MG63 (cell line): Measurements from ENCODE around the gene IBTK. TPM values are rescaled to one million over a fixed set of nuclear protein-coding genes. Genes with fewer than 3 reads are reported as not detected.
A peak's percentile ranks its signal among the peaks of the same experiment; 100 is the strongest.
"Not testable (repeated sequence)": the region's sequence is repeated elsewhere in the genome, so short reads cannot be mapped to it uniquely, and the experiment has no call there.

ENCODE experiments used
- DNase-seq: peaks from one replicate; pipeline ENCODE4 v3.0.0-alpha.2; 2020
- H3K27me3 ChIP-seq: fragments of 250-450 bp; sonication (Bioruptor Pico); 2 replicates; pipeline ENCODE4 v1.5.1; 2020; ENCODE audit warnings: mild to moderate bottlenecking, moderate library complexity
- H3K36me3 ChIP-seq: fragments of 250-450 bp; sonication (Bioruptor Pico); 2 replicates; pipeline ENCODE4 v1.5.1; 2020; ENCODE audit warnings: mild to moderate bottlenecking, moderate library complexity
- H3K4me3 ChIP-seq: fragments of 250-450 bp; sonication (Bioruptor Pico); 2 replicates; pipeline ENCODE4 v1.5.1; 2020; ENCODE audit warnings: mild to moderate bottlenecking, moderate library complexity
- H3K9me3 ChIP-seq: fragments of 250-450 bp; sonication (Bioruptor Pico); 2 replicates; pipeline ENCODE4 v1.5.1; 2020; ENCODE audit warnings: mild to moderate bottlenecking, moderate library complexity
- total RNA-seq: library from RNA; depleted of rRNA; stranded (reverse); fragments of >200 nt; shearing (Covaris generic); gene quantifications from 2 replicates; pipeline ENCODE4 v1.2.3, GENCODE V29; 2014; ENCODE audit warnings: low replicate concordance; rRNA removed

Gene IBTK, protein sequence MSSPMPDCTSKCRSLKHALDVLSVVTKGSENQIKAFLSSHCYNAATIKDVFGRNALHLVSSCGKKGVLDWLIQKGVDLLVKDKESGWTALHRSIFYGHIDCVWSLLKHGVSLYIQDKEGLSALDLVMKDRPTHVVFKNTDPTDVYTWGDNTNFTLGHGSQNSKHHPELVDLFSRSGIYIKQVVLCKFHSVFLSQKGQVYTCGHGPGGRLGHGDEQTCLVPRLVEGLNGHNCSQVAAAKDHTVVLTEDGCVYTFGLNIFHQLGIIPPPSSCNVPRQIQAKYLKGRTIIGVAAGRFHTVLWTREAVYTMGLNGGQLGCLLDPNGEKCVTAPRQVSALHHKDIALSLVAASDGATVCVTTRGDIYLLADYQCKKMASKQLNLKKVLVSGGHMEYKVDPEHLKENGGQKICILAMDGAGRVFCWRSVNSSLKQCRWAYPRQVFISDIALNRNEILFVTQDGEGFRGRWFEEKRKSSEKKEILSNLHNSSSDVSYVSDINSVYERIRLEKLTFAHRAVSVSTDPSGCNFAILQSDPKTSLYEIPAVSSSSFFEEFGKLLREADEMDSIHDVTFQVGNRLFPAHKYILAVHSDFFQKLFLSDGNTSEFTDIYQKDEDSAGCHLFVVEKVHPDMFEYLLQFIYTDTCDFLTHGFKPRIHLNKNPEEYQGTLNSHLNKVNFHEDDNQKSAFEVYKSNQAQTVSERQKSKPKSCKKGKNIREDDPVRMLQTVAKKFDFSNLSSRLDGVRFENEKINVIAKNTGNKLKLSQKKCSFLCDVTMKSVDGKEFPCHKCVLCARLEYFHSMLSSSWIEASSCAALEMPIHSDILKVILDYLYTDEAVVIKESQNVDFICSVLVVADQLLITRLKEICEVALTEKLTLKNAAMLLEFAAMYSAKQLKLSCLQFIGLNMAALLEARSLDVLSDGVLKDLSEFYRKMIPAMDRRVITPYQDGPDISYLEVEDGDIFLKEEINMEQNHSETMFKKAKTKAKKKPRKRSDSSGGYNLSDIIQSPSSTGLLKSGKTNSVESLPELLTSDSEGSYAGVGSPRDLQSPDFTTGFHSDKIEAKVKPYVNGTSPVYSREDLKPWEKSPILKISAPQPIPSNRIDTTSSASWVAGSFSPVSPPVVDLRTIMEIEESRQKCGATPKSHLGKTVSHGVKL (N-terminal part only)
- total RNA-seq = 28.8 and 44.3 TPM in 2 replicates

DNA sequence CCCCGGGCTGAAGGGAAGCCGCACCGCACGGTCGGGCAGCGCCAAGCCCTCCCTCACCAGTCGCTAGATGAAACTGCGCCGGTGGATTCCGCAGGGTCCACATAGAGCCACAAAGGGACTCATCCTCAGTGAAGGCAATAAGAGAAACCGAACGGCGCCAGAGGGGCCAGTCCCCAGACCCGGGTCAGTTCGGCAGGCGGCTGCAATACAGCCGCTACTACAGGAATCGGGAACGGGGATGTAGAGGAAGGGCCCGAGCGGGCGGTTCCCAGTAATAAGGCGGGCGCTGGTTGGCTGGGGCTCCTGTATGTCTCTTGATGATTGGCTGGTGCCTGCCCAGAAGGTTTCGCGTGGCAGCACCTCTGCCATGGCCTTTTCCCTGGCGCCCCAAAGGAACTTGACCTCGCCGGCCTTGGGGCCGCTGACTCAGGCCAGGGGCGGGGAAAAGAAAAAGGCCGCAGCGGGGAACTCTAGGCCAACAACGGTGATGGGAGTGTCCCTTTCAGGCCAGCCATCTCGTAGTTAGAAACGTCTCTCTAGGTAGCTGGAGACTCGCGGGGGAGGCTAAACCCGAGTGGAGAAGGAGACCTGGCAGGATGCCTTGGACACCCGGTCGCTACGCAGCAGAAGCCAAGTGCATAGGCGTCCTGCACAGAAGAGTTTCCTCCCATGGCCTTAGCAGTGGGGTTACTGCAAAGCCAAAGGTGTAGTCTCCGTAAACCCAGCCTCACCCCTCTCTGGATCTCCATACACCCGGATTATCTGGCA, at the start of gene IBTK:
IBTK (minus strand) TSS at position 240 of the 768 bp plus-strand sequence. CDS start 7,258 bp downstream, outside the sequence.
- Histone ChIP-seq H3K27me3 (no peaks in the 10 kb centered on the region), H3K4me3 (peak within 1 kb of the TSS; percentile 75), H3K36me3 (peaks cover 24% of the 10 kb centered on the region), H3K9me3 (no peaks in the 10 kb centered on the region)
- peak; percentile 97 for DNase-seq

DNA sequence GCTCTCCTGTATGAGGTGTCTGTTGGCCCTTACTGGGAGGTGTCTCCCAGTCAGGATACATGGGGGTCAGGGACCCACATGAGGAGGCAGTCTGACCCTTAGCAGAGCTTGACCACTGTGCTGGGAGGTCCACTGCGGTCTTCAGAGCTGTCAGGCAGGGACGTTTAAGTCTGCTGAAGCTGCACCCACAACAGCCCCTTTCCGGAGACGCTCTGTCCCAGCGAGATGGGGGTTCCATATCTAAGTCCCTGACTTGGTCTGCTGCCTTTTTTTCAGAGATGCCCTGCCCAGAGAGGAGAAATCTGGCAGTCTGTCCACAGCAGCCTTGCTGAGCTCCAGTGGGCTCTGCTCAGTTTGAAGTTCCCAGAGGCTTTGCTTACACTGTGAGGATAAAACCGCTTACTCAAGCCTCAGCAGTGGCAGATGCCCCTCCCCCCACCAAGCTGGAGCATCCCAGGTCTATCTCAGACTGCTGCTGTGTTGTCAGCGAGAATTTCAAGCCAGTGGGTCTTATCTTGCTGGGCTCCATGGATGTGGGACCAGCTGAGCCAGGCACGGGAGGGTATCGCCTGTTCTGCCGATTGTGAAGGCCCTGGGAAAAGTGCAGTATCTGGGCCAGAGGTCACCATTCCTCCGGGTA, 36.3 kb upstream of the IBTK start:
- Histone ChIP-seq H3K36me3 (no peaks in the 10 kb centered on the region), H3K9me3 (no peaks in the 10 kb centered on the region), H3K4me3 (no peak overlapping the region), H3K27me3 (peaks cover 4% of the 10 kb centered on the region)
- no peak for DNase-seq

- DNase-seq, H3K27me3 ChIP-seq, H3K9me3 ChIP-seq, H3K4me3 ChIP-seq, H3K36me3 ChIP-seq: not testable (repeated sequence)
Measured at GRCh38 chr6:82281550-82281949, 34.0 kb upstream of the IBTK start.

- no peak for DNase-seq
- Histone ChIP-seq H3K9me3 (no peaks in the 10 kb centered on the region), H3K36me3 (no peaks in the 10 kb centered on the region), H3K27me3 (no peaks in the 10 kb centered on the region), H3K4me3 (no peak overlapping the region)
Measured at GRCh38 chr6:82277686-82278085, 30.1 kb upstream of the IBTK start.

GRCh38 chr6:82275686-82276085, 28.1 kb upstream of the IBTK start:
- H3K36me3 ChIP-seq = no peaks in the 10 kb centered on the region
- DNase-seq = no peak
- H3K4me3 ChIP-seq = no peak overlapping the region
- H3K9me3 ChIP-seq = no peaks in the 10 kb centered on the region
- H3K27me3 ChIP-seq = no peaks in the 10 kb centered on the region

GRCh38 chr6:82273295-82273694, 25.8 kb upstream of the IBTK start:
- Histone ChIP-seq H3K4me3 (no peak overlapping the region), H3K27me3 (no peaks in the 10 kb centered on the region), H3K9me3 (no peaks in the 10 kb centered on the region), H3K36me3 (no peaks in the 10 kb centered on the region)
- DNase-seq = no peak

- DNase-seq = no peak
- Histone ChIP-seq H3K4me3 (no peak overlapping the region), H3K27me3 (no peaks in the 10 kb centered on the region), H3K36me3 (no peaks in the 10 kb centered on the region), H3K9me3 (no peaks in the 10 kb centered on the region)
Measured at GRCh38 chr6:82270881-82271635, 23.5 kb upstream of the IBTK start.

DNA sequence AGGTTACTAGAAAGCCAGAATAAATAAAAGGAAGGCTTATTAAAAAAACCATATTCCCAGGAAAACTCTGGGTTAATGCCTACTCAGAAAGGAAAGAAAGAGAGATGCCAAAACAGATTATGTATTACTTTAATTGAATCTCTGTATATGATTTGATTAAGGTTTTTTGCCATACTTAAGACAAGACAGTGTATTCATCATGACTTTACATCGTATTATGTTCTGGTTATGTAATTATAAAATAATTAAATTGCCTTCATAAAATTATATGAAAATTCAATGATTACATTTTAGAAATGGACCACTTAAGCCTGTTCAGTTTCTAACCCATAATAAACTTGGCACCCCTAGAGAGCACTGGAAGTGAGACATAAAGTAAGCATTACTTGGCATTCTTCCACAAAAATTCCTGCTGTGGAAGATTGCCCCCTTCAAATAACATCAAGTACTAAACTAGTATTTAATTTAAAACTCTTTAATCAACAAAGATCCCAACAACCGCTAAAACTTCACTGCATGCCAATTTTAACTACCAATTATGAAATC, 20.8 kb upstream of the IBTK start:
- no peak for DNase-seq
- H3K4me3 ChIP-seq = no peak overlapping the region

GRCh38 chr6:82264824-82265223, 17.3 kb upstream of the IBTK start:
- Histone ChIP-seq H3K27me3 (no peaks in the 10 kb centered on the region), H3K9me3 (no peaks in the 10 kb centered on the region), H3K36me3 (no peaks in the 10 kb centered on the region), H3K4me3 (no peak overlapping the region)
- no peak for DNase-seq

More for the DNA sequence above, 20.8 kb upstream of the IBTK start:
- Histone ChIP-seq H3K27me3 (no peaks in the 10 kb centered on the region), H3K36me3 (no peaks in the 10 kb centered on the region), H3K9me3 (no peaks in the 10 kb centered on the region)

DNA sequence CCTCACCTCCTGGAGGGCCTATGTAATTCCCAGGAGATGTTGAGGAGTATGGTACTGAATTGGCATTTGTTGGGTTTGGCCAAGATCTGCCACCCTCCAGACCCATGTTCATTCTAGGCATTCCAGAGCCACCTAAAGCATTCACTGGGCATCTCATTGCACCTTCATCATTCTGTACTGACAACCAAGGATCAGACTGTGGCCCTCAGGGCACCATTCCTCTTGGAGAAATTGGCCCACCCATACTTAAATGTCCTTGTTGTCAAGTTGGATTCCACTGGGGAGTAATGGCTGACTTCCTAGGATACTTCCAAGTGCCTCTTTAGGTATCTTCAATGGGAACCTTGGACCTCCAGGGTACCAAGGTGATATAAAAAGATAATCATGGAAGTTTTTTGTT, 16.8 kb upstream of the IBTK start:
- DNase-seq = no peak
- Histone ChIP-seq H3K36me3 (no peaks in the 10 kb centered on the region), H3K4me3 (no peak overlapping the region), H3K27me3 (no peaks in the 10 kb centered on the region), H3K9me3 (no peaks in the 10 kb centered on the region)

- H3K27me3 ChIP-seq = no peaks in the 10 kb centered on the region
- H3K36me3 ChIP-seq = no peaks in the 10 kb centered on the region
- no peak overlapping the region for H3K4me3 ChIP-seq
- DNase-seq = no peak
- no peaks in the 10 kb centered on the region for H3K9me3 ChIP-seq
Measured at GRCh38 chr6:82263916-82264315, 16.4 kb upstream of the IBTK start.

DNA sequence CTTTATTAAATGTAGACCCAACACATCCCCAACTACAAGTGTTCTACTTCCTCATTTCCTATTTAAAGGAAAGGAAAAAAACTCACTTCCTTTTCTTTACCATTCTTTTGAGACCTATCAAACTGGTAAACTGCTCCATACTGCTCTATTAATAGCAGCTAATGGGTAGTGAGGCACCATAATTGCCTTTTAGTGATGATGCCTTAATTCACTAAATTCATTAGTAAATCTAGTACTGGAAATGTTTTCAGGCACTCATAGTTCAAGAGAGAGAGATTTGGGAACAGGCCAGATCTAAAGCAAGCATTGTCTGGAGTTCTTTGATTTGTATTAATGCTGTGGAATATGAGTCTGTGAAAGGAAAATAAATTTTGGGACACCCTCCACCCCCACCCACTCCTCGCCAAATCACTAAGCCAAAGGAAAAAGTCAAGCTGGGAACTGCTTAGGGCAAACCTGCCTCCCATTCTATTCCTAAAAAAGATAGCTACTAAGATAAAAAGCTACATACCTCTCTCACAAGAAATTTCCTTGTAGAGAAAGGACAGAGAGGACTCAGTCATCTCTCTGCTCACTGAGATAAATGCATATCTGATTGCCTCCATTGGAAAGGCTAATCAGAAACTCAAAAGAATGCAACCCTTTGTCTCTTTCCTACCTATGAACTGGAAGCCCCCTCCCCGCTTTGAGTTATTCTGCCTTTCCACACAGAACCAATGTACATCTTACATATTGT, 13.6 kb upstream of the IBTK start:
- Histone ChIP-seq H3K36me3 (no peaks in the 10 kb centered on the region), H3K27me3 (no peaks in the 10 kb centered on the region), H3K4me3 (no peak overlapping the region), H3K9me3 (no peaks in the 10 kb centered on the region)
- DNase-seq = no peak

- H3K27me3 ChIP-seq = no peaks in the 10 kb centered on the region
- DNase-seq = no peak
- no peaks in the 10 kb centered on the region for H3K9me3 ChIP-seq
- no peaks in the 10 kb centered on the region for H3K36me3 ChIP-seq
- H3K4me3 ChIP-seq = no peak overlapping the region
Measured at GRCh38 chr6:82259389-82259788, 11.8 kb upstream of the IBTK start.

- Histone ChIP-seq H3K27me3 (no peaks in the 10 kb centered on the region), H3K36me3 (no peaks in the 10 kb centered on the region)
Measured at GRCh38 chr6:82257088-82257774, 9.7 kb upstream of the IBTK start.

More at GRCh38 chr6:82257088-82257774, 9.7 kb upstream of the IBTK start:
- no peaks in the 10 kb centered on the region for H3K9me3 ChIP-seq
- DNase-seq = no peak
- no peak overlapping the region for H3K4me3 ChIP-seq
